HG03432 (cell line): ENCODE results near the gene DCAF12L2.
A peak's percentile ranks its signal among the peaks of the same experiment; 100 is the strongest.
"Not testable (repeated sequence)": the region's sequence is repeated elsewhere in the genome, so short reads cannot be mapped to it uniquely, and the experiment has no call there.

Experiments used
- ATAC-seq: cut with Tn5 transposase; IDR thresholded peaks from one replicate; pipeline ENCODE4 v1.9.1; 2021; ENCODE audit warnings: mild to moderate bottlenecking, moderate library complexity; ENCODE audit not compliant: unreplicated experiment

The DCAF12L2 gene

DNA sequence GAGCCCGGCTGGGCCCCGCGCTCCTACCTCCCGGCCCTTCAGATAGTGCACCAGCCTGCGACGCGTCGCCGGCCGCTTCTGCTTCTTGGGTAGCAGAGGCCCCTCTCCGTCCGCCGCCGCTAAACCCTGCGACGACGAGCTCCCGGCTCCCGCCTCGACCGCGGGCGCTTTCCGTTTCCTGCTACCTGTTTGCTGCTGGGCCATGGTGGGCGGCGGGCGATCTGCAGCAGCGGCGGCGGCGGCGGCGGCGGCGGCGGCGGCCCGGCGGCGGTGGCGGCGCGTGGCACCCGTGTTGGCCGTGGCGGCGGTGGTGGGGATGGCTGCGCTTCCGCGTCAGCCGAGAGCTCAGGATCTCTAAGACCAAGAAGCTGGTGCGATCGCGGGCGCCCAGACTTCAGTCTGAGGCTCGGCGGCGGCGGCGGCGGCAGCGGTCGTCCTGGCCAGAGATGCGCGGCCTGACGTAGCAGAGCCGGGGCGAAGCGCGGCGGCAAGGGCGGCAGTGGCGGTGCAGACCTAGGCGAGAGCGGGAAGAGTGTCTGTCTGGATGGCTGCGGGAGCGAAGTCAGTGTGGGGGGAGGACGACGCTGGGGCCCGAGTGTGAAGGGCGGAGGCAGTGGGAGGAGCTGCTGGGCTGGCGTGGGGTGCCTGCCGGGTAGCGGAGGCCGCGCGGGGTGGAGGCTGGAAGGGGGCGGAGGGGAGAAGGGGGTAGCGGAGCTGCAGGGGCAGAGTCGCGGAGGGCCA is at the start of gene DCAF12L2:
Gene DCAF12L2, minus strand, starts transcription at position 569 of the 741 bp plus-strand sequence. Its CDS starts 365 bp downstream, at position 204.
- no peak for ATAC-seq

DNA sequence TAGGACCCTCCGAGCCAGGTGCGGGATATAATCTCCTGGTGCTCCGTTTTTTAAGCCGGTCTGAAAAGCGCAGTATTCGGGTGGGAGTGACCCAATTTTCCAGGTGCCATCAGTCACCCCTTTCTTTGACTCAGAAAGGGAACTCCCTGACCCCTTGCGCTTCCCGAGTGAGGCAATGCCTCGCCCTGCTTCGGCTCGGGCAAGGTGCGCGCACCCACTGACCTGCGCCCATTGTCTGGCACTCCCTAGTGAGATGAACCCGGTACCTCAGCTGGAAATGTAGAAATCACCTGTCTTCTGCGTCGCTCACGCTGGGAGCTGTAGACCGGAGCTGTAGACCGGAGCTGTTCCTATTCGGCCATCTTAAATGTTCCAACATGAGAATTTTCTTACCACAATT is 24.8 kb upstream of the DCAF12L2 start:
- ATAC-seq, result not testable (repeated sequence)

GRCh38 chrX:126177133-126177840 is 11.2 kb upstream of the DCAF12L2 start:
- no peak for ATAC-seq

DNA sequence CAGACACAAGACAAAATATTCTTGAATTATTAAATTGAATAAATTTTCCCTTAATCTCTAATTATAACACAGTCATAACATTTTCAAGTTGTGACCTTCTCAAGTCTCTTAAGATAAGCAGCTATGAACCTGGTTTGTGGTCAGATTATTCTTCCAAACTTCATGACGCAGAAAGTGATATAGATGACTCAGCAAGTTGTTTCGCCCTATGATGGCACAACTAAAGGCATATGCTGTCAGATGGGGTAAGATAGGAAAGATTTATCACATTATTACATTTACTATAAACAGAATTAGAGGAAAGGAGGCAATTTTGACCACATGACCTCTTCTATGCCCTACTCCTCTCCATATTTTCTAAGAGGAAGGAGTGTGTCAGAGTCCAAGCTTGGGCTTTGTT is 4.6 kb upstream of the DCAF12L2 start:
- ATAC-seq, result no peak

- no peak for ATAC-seq
Observed at GRCh38 chrX:126167560-126167959, 1.5 kb upstream of the DCAF12L2 start.

- ATAC-seq, result no peak
Observed at GRCh38 chrX:126165401-126165720, 728 bp downstream of the DCAF12L2 start.

GRCh38 chrX:126164689-126165400 is 1.2 kb downstream of the DCAF12L2 start:
- no peak for ATAC-seq

DNA sequence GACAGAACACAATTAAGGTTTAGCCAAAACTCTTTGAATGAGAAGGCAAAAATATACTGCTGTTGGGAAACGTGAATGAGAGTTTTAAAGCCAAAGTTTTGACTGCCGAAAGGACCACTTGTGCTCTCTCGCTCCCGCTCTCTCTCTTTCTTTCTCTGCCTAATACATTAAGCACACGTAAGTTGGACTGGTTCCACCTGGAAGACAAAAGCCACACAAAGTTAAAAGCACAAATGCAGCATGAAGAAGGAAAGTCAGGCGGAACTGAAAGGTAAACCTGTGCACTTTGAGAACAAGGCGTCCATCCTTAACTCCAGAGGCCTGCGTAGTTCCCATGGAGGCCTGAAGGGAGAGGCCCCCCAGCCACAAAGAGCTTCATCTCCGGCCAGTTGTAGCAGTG is 1.9 kb downstream of the DCAF12L2 start:
- ATAC-seq, result no peak

GRCh38 chrX:126141014-126141413 is 25.1 kb downstream of the DCAF12L2 start:
- ATAC-seq, result no peak

- peak; percentile 60 for ATAC-seq
Observed at GRCh38 chrX:126137899-126138298, 28.2 kb downstream of the DCAF12L2 start.

GRCh38 chrX:126124721-126125120 is 41.4 kb downstream of the DCAF12L2 start:
- no peak for ATAC-seq
